M059J (cell line): ENCODE data around the gene OR51A4. TPM values are rescaled to one million over a fixed set of nuclear protein-coding genes. Genes with fewer than 3 reads are reported as not detected.
"Not testable (repeated sequence)": the region's sequence is repeated elsewhere in the genome, so short reads cannot be mapped to it uniquely, and the experiment has no call there.

Experiments used
- DNase-seq: peaks from one replicate; pipeline ENCODE4 v3.0.0-alpha.2; 2012; ENCODE audit warnings: low read depth
- total RNA-seq: library from RNA; depleted of rRNA; stranded (reverse); fragments of >200 nt; shearing (Covaris generic); gene quantifications from 2 replicates; pipeline ENCODE4 v1.2.3, GENCODE V29; 2014; rRNA removed

The OR51A4 gene, protein sequence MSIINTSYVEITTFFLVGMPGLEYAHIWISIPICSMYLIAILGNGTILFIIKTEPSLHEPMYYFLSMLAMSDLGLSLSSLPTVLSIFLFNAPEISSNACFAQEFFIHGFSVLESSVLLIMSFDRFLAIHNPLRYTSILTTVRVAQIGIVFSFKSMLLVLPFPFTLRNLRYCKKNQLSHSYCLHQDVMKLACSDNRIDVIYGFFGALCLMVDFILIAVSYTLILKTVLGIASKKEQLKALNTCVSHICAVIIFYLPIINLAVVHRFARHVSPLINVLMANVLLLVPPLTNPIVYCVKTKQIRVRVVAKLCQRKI
- not detected in 2 replicates for total RNA-seq

DNA sequence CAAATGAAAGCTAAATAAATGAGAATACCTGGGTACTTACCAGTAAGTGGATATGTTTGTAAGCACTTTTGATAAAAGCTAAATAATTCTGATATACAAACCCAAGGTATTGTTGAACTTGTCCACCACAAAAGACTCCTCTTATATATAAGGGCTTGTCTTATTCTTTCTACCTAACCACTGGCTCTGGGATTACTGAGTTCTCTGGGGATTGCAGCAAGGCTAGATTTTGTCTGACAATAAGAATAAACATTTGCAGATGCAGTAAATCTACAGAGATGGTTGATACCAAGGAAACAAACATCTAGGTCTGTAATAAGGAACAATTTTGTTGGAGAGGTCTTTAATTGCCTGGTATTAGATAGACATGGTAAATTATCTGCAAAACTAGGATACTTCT, at the start of gene OR51A4:
OR51A4 (minus strand) TSS at position 101 of the 400 bp plus-strand sequence. CDS start 505 bp downstream, outside the sequence.
- no peak for DNase-seq

DNA sequence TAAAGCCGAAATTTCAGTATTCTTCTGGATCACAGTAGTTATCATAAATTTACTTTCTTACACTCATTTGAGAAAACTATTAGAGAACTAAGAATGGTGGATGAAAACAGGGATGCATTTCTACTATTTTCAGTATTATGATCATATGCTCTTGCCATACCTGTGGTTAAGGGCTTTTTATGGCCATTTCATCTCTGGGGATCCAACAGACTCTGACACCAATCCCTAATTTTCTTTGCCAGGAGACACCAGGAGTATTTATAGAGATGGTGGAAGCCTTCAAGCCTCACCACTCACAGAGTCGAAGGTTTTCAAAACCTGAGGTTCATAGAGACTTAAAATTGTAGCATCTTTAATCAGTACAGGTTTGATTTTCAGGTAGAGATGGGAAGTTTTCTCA, 47.1 kb upstream of the OR51A4 start, which contains the start of gene OR51L1:
OR51L1 (plus strand) TSS at position 301 of the 400 bp plus-strand sequence. CDS start 4,132 bp downstream, outside the sequence.
- DNase-seq, result no peak

DNA sequence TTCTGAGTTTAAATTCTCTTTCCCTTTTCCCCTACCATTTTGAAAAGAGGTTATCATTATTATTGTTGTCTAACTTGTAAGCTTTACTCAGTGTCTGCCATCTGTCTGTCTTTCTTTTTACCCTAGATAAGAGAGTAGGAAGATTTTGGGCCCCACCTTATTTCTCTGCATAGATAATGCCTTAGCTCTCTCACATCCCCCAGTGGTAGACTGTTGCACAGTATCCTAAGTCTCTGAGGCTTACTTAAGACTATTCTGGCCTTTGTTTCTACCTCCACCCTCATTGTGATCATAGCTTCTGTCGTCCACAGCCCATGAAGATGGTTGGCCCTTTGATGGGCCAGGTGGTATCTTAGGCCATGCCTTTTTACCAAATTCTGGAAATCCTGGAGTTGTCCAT, 43.7 kb upstream of the OR51A4 start:
- peak; percentile 2 for DNase-seq

DNA sequence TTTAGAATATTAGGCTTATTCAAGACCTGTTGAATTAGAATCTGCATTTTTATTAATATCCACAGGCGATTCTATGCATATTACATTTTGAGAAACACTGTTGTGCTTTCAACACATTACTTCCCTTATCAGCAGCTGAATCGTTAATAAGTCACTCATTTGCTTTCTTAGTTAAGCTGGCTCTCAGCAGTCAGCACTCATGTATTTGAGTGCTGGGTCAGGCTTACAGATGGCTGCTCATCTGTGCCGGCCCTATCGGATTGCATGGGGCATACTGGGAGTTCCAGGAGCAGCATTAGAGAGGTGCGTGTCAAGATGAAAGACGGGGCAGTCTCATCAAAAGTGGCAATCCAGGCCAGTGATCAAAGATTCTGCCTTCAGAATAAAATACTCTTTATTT, 36.4 kb upstream of the OR51A4 start:
- DNase-seq, result no peak

DNA sequence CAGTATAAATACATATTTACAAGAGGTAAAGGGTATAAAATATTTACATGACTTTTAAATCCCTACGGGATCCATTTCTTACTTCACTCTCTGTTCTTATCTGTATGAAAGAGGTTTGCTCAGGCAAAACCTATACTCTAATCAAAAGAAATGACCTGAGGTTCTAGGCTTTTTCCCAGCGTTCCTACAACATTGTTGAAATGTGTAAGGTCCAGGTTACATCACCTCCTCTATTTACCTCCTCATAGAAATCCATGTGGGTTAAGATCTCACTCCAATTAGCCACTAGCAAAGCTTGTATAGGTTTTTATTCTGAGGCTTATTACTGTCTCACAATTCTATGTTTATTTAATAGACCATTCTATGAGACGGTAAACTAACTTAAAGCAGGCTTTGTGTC, 35.3 kb upstream of the OR51A4 start:
- no peak for DNase-seq

DNA sequence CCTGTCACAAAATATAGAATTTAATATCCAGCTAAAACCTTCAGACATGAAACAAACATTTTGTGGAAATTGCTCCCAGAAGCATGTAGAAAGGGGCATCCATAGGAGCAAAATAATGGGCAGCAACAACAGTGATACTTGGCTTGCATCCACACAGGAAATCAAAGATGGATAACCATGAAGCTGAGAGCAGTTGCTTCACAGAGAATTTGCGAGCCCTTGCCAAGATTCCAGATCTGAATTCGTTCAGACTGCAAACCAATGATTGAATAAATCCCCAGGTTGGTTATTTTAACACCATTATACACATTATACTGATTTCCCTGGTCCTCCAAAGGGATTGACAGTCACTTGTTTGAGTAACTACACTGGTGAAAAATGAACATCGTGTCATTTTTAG, 31.6 kb upstream of the OR51A4 start:
- no peak for DNase-seq

DNA sequence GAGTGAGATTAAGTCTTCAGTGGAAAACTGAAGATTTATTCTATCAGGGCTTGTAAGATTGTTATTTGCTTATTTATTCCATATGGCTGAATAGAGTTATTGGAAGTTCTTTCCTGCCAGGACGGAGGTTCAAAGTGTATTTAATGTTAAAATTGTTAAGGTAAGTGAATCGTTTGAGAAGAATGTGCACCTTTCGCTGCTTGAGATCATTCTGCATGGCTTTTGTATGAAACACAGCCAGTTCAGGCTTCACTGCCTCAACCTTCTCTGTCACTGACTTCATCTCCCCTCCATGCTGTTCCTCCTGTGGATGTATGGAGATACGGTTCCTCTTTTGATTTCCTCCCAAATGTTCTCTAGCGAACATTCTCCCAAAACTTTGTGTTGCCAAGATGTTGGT, 28.0 kb upstream of the OR51A4 start:
- DNase-seq, result no peak

DNA sequence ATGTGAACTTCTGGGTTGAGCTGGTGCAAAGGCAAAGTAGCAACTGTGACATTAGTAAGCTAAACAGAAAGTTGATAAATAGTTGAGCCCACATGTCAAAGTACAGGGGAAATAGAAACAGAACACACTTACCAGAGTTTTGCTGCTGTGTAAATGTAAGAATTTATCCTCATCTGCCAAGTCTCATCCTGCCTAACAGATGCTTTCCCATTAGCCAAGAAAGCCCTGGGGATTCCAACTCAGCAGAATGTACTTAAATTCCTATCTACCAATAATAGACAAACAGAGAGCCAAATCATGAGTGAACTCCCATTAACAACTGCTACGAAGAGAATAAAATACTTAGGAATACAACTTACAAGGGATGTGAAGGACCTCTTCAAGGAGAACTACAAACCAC, 15.4 kb upstream of the OR51A4 start:
- no peak for DNase-seq

DNA sequence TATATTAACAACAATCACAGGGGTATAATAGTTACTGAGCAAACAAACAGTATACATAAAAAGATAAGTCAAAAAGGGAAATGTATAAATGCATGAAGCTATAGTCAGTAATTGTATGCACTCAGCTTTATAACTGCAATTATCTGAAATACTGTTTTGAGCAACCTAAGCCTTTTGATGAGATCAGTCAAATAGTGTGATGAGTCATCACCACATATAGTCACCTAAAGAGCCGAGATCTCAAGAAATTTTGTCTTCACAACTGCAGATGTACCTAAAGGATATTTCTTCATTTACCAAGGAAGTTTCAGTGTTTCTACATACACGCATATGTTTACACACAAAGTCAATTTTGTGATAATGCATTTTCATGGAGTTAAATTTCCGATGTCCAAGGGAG, 13.5 kb upstream of the OR51A4 start:
- no peak for DNase-seq

DNA sequence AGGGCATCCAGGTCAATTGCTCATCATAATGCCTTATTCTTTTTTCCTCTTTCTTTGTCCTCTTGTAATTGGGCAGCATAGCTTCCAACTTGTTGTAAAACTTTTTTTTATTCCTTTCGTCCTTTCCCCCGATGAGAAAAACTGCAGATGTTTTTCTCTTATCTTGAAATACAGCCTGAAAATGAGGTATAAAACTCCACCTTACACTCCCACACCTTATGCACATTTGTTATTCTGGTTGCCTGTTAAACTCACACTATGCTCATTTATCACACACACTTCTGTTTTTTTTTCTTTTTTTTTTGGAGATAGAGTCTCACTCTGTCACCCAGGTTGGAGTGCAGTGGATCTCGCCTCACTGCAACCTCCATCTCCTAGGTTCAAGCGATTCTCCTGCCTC, 10.0 kb upstream of the OR51A4 start:
- no peak for DNase-seq

DNA sequence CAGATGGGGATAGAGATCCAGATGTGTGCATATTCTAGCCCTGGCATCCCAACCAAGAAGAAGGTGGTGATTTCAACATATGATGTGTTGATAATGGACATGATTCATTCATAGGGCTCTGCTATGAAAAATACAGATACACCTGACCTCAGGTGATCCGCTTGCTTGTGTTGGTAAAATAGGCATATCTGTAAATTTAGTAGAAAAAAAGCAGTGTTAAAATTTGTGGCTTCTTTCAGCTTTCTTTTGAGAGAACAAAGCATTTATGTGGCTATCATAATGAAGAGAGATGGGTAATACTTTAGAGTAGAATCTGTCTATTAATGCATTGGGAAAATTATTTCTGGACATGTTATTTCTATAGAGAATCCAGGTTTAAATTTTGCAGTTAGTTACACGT, 8.2 kb upstream of the OR51A4 start, which contains the start of gene OR51A2:
OR51A2 (minus strand) TSS at position 101 of the 400 bp plus-strand sequence; CDS start at position 101, 0 bp downstream.
- DNase-seq, result not testable (repeated sequence)

DNA sequence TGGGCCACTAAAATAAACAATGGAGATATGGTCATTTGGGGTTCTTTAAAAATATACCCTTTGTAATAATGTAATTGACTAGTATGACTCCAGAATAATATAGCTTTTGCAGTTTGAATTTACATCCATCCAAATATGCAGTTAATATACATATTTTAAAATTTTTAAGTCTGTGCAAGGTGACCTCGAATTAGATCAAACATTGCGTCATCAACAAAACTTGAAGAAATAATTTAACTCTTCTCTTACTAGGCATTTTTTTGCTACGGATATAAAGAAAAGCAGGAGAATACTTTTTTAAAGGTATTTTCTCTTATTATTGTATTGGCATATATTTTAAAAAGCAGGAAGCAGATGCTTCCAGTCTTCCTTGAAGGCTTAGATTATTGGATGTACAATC, 10.7 kb downstream of the OR51A4 start:
- DNase-seq, result no peak

DNA sequence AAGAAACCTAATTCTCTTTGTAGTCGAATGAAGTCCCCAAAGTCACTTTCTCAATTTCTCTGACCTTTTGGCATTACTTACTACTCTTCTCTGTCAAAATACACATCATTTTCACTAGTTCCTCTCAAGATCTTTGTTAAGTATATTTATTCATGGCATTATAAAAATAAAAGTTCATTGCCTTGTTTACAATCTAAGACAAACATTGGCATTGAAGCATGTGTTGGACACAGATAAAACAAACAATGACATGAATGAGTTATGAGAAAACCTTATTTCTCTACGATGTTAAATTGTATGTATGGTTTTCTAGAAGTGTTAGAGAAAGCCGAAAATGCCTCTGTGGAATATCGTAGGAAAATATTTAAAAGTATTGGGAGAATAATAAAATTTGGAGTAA, 14.7 kb downstream of the OR51A4 start:
- no peak for DNase-seq

DNA sequence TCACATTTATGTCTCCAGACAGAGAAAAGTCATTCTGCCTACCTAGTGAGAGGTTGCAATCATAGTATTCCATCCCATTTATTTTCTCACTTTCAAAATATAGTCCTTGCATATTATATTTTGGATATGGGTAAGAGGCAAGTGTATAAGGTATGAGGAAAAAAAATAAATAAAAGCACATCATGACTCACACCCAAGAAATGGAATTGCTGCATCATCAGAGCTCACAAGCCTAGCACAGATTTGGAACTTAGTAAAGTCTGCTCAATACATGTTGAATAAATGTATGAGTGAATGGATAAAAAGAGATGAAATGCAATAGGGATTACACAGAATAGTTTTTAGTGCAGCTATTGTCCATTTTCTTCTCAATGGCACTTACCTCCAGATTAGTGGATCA, 20.8 kb downstream of the OR51A4 start:
- no peak for DNase-seq

DNA sequence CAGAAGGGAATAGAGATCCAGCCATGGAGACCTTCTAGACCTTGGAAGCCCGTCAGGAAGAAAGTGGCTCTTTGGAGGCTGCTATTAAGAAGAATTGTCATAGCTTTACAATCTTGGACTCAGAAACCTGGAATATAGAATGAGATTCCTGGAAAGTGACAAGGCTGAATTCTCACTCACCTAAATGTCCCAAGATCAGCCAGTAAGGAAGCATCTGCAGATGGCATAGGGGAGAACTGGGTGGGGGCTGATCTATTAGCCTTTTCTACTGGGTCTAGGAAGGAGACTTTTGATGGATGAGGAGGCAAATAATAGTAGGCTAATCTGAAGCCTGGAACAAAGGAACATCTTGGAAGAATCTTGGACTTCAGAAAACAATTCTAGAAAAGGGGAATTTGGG, 23.2 kb downstream of the OR51A4 start, which contains the start of gene OR51G1:
OR51G1 (minus strand) TSS at position 101 of the 400 bp plus-strand sequence; CDS start at position 101, 0 bp downstream.
- DNase-seq, result no peak

DNA sequence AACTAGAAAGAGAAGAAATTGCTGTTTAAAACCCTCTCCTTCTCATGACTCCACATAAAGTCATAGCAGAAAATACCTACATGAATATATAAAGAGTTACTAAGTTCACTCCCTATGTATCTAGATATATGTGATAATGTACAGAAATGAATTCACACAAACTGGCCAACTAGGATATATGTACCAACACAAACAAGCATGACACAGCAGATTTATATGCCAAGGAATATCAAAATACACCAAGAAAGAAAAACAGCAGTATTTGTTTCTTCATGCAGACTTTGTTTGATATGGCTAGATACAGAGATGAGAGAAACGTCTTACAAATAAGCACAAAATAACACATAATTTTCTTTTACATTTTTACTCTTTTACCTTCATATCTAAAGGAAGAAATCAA, 25.1 kb downstream of the OR51A4 start:
- no peak for DNase-seq

DNA sequence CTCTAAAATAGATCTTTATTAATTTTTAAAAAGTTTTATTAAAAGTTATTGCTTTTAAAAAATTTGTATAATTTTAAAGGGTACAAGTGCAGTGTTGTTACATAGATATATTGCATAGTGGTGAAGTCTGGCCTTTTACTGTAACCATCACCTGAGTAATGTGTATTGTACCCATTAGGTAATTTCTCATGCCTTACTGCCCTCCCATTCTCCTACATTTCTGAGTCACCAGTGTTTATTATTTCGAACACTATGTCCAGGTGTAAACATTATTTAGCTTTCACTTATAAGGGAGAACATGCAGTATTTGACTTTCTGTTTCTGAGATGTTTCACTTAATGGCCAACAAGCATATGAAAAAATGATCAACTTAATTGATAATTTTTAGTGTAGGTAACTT, 25.6 kb downstream of the OR51A4 start:
- DNase-seq, result no peak

DNA sequence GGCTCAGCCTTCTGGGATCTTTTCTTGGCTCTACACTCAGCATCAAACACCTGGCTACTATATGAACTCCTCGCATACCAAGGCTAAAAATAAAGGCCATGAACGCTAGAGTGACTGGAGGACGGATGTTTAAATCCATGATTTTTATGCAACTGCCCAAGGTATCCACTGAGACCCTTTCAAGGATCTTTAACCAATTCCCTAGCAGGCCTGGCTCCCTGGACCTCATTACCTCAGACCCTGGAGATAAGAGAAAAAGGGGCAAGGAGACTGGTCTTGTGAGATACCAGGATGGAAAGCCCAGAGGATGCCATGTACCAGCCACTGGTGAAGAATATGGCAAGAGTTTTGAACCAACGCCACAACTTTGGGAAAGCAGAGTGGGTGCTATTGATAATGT, 28.2 kb downstream of the OR51A4 start, which contains the start of gene OR51G2:
OR51G2 (minus strand) TSS at position 101 of the 400 bp plus-strand sequence. CDS start 3,687 bp downstream, outside the sequence.
- DNase-seq, result no peak

DNA sequence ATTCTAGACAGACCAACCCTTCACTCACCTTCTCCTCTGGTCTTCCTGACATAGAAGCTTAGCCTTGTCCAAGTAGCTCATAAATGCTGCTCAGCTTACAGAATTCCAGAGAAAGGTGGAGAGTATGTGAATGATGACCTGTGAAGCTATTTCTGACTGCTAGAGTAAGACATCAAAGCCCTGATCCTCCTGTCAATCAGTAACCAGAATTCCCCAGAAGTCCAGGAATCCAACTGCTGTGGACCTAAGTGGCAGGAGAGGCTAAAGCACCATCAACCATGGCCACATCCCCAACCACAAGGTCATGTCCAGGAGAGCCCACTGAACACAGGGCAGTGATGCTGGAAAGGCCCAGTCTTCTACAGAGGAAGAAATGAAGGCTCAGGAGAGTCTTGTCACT, 30.8 kb downstream of the OR51A4 start:
- DNase-seq, result no peak

DNA sequence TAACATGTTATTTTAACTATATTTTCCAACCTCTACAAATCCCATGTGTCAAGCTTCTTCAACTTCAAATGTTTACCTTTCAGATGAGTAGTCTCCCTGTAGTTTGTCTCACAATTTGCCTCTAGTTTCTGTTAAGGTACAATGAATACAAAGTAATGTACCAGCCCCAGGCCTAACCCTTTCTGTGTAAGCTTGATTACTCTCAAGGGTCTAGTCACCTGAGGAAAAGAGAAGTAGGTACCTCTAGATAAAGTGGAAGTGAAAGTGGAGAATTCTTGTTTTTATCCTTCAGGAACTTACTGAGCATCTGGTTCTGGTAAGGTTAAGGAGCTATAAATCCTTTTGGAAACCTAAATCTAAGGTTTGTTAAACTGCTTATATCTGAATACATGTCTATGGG, 43.9 kb downstream of the OR51A4 start, which contains the start of gene OR51A7:
OR51A7 (plus strand) TSS at position 300 of the 400 bp plus-strand sequence. CDS start 3,587 bp downstream, outside the sequence.
- DNase-seq, result no peak
